ENCODE results near the gene ARHGAP32.

- TF ChIP-seq EZH2phosphoT487 (IDR thresholded peaks at IDR 0.05; ENCODE audit: borderline replicate concordance) (no peak), EGR1 (IDR thresholded peaks at IDR 0.05; ENCODE audit: low read depth) (no peak), MAX (IDR thresholded peaks at IDR 0.05) (no peak), YY1 (IDR thresholded peaks at IDR 0.05; ENCODE audit: extremely low read depth, insufficient replicate concordance, low read depth, low read length) (no peak), CTCF (IDR thresholded peaks at IDR 0.05 in 2 of 3, conservative IDR thresholded peaks at IDR 0.05 in 1 of 3; ENCODE audit: borderline replicate concordance in 1 of 3, insufficient read depth in 1 of 3, low read depth in 2 of 3, low read length in 2 of 3) (no peak)
These were observed 33.1 kb upstream of the ARHGAP32 start for GRCh38 chr11:129225190-129225589.
